Activated CD4-positive, CD25-positive, alpha-beta regulatory T cell treated with anti-CD3 and anti-CD28 coated beads, Interleukin-2, amount 50 U/mL, for 16 hours (primary cell): ENCODE measurements around the gene PMF1.
A peak's percentile ranks its signal among the peaks of the same experiment; 100 is the strongest.
"Not testable (repeated sequence)": the region's sequence is repeated elsewhere in the genome, so short reads cannot be mapped to it uniquely, and the experiment has no call there.

ENCODE experiments used
- DNase-seq: peaks from one replicate; pipeline ENCODE4 v3.0.0-alpha.2; 2020; ENCODE audit warnings: low read depth, low spot score

Gene PMF1

DNA sequence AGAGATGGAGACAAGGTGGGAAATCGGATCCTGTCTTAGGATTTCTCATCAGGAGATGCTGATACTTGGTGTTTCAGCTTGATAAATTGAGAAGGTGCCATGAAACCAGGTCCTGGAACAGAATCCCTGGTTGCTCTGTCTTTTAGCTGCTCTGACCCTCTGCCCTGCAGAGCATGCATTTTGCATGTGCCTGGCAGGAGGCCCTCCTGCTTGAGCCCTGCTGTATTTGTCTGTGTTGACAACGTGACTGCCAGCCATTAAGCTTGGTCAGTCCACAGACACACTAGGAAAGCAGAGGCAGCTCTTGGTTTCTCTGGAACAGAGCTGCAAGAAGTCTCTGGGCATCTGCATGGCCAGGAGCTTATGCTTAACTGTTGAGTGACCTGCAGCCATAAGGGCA is 16.4 kb upstream of the PMF1 start:
- no peak for DNase-seq

DNA sequence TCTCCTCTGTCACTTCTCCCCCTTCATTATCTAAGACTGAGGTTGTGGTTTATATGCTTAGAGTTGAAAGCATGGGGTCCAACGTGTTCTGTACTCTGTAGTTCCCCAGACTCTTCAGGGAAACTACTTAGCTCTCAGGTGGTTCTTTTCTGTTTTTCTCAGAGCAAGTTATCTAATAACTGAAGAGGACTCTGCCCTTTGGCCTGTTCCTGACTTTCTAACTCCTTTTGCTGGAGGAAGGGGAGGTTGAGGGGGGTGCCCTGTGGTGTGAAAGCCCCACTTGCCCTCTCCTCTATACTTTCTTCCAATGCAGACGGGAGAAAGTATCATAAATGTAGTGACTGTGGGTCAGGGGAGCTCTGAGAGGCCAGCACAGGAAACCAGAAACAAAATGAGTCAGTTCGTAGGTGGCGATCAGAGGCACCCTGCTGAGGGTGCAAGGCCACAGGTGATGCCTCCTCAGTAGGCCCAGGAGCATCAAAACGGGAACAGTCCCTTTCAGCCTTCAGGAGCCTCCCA is 13.9 kb upstream of the PMF1 start:
- DNase-seq = no peak

DNA sequence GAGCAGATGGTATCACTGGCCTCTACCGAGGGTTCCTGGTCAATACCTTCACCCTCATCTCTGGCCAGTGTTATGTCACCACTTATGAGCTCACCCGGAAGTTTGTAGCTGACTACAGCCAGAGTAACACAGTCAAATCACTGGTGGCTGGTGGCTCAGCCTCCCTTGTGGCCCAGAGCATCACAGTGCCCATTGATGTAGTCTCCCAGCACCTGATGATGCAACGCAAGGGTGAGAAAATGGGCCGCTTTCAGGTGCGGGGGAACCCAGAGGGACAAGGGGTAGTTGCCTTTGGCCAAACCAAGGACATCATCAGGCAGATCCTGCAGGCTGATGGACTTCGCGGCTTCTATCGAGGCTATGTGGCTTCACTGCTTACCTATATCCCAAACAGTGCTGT is 12.8 kb upstream of the PMF1 start:
- DNase-seq = no peak

DNA sequence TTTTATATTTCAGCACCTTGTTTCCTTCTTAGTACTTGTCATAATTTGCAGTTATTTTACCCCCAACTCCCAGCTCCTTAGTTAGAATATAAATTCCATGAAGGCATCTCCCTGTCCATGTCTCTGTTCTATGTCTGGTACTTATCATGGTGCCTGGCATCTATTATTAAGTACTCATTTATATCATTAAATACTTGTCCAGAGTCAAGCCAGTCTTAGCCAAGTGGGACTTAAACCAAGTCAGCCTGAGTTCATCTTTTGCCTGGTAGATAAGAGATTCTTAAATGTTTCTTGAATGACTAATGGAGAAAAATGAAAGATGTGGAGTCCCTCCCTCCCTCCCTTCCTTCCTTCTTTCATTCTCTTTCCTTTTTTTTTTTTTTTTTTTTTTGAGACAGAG is 9.5 kb upstream of the PMF1 start:
- DNase-seq = no peak

DNA sequence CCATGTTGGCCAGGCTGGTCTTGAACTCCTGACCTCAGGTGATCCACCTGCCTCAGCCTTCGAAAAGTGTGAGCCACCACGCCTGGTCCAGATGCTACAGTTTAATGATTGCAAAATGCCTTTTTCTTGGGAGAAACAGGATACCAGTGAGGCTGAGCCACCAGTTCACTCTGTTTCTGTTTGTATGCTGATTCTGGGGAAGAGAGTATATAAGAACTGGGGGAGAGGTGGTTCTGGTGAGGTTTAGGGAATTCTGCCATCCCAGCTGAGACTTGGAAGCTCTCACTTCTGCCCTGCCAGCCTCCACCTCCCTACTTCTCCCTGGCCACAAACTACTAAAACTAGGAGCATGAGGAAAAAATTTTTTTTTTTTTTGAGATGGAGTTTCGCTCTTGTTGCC is 8.1 kb upstream of the PMF1 start:
- no peak for DNase-seq

DNA sequence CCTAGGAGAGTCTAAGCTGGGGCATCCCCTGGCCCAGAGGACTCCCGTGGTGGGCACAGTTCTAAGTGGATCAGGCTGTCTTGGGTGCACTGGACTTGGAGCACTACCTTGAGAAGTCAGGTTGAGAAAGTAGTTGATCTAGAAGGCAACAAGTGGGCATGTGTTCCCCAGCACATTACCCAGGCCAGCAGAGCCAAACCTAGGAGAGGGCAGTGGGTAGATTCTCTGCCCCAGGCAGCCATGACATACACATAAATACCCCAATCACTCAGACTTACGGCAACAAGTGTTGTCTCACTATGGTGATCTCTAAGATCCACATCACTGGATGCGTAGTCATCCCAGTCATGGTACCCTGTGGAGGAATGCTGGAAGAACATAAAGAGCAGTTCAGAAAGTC is 1.6 kb upstream of the PMF1 start:
- no peak for DNase-seq

DNA sequence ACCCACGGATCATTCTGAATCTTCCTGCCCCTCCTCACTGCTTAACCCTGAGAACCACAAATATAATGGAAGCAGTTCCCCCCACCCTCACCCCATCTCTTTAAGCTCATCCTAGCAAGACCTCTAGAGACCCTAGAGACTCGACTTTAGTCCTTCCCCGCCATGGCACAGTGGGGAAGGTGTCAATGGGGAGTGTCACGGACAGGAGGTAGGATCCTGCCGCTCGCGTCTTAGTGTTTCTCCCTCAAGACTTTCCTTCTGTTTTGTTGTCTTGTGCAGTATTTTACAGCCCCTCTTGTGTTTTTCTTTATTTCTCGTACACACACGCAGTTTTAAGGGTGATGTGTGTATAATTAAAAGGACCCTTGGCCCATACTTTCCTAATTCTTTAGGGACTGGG is 677 bp upstream of the PMF1 start:
- DNase-seq = no peak

DNA sequence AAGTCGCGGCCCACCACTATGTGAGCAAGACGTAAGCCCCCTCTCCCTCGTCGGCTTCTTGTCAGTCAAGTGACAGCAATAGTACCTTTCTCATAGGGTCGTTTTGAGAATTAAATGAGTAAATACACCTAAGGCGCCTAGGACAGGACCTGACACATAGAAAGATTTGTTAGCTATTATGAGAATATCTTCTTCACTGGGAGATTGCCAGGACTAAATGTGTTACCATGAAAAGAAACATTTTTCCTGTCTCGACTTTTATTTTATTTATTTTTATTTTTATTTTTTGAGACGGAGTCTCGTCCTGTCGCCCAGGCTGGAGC is 798 bp downstream of the PMF1 start:
- no peak for DNase-seq

DNA sequence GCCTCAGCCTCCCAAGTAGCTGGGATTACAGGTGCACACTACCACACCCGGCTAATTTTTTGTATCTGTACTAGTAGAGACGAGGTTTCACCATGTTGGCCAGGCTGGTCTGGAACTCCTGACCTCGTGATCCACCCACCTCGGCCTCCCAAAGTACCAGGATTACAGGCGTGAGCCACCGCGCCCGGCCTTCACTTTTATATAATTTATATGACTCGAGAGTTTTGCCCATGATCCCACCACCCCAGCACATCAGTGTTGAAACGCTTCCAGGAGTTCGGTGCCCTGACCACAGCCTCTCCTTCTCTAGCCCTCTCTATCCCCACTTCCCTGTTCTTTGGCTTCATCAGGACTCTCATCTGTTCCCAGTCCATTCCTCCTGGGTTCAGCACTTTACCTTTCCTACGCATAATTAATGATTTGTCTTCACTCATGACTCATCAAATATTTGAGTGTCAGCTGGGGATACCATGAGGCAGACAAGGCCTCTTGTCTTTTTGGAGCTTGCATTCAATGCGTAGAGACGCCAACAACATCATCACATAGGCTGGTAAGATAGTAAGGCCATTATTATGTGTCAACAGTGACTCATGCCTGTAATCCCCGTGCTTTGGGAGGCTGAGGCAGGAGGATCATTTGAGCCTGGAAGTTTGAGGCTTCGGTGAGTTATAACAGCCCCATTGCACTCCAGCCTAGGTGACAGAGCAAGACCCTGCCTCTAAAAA is 1.4 kb downstream of the PMF1 start:
- DNase-seq = no peak

DNA sequence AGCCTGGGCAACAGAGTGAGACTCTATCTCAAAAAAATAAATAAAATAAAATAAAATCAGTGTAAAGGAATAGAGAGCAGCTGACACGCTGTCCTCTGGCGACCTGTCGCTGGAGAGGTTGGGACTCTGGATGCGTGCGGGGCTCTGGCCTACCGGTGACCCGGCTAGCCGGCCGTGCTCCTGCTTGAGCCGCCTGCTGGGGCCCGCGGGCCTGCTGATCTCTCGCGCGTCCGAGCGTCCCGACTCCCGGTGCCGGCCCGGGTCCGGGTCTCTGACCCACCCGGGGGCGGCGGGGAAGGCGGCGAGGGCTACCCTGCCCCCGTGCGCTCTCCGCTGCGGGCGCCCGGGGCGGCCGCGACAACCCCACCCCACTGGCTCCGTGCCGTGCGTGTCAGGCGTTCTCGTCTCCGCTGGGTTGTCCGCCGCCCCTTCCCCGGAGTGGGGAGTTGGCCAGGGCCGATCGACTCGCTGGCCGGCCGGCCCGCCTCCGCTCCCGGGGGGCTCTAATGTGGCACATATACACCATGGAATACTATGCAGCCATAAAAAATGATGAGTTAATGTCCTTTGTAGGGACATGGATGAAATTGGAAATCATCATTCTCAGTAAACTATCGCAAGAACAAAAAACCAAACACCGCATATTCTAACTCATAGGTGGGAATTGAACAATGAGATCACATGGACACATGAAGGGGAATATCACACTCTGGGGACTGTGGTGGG is 3.7 kb downstream of the PMF1 start:
- DNase-seq = not testable (repeated sequence)

DNA sequence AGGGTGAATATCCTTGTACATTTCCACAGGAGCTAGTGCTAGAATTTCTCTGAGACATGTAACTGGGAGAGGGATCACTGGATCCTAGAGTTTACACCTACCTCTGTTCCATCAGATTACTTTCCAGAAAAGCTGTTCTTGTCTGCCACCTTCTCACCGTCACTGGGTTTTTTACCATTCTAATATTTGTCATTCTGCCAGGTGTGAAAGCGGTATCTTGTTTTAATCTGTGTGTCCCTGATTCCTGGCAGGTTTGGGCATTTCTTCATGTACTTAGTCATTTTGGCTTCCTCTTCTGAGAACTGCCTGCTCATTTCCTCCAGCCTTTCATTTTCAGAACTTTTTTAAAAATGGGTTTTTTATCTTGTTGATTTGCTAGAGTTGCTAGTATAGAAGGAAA is 5.1 kb downstream of the PMF1 start:
- peak; percentile 26 for DNase-seq

DNA sequence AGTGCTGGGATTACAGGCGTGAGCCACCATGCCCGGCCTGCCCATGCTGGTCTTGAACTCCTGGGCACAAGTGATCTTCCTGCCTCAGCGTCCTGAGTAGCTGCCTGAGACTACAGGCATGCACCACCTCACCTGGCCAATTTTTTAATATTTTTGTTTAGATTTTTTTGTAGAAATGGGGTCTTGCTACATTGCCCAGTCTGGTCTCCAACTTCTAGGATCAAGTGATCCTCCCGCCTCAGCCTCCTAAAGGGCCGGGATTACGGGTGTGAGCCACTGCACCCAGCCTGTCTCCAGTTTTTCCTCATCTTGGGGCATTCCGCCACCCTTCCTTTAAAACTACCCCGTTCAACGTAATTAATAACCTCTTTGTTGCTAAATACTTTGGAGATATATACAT is 7.4 kb downstream of the PMF1 start:
- DNase-seq = no peak

DNA sequence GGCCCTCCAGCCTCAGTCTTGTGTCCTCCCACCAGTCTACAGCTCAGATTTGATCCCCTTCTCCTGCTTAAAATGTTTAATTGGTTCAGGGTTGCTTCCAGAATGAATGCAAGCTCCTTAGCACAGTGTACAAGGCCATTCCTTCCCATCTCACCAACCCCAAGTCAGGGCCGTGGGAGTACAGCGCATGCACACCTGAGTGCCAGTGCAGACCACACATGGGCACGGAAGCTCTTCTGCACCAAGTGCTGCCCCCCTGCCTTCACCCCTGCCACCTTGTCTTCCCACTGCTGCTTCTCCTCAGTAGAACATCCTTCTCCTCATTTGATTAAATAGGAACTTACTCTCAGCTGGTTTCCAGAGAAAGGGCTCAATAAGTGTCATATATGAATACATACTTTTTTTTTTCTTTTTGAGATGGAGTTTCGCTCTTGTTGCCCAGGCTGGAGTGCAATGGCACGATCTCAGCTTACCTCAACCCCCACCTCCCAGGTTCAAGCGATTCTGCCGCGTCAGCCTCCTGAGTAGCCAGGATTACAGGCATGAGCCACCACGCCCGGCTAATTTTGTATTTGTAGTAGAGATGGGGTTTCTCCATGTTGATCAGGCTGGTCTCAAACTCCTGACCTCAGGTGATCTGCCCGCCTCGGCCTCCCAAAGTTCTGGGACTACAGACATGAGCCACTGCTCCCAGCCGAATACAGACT is 9.3 kb downstream of the PMF1 start:
- no peak for DNase-seq

DNA sequence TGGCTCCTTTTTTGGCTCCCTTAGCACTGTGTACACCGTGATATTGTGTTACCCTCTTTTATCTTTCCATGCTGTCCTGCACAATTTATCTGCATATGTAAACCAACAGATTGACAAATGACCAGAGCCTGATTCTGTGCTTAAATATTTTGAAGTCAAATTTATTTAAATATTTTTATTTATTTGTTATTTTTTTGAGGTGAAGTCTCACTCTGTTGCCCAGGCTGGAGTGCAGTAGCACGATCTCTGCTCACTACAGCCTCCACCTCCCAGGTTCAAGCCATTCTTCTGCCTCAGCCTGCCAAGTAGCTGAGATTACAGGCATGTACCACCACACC is 12.8 kb downstream of the PMF1 start:
- no peak for DNase-seq

DNA sequence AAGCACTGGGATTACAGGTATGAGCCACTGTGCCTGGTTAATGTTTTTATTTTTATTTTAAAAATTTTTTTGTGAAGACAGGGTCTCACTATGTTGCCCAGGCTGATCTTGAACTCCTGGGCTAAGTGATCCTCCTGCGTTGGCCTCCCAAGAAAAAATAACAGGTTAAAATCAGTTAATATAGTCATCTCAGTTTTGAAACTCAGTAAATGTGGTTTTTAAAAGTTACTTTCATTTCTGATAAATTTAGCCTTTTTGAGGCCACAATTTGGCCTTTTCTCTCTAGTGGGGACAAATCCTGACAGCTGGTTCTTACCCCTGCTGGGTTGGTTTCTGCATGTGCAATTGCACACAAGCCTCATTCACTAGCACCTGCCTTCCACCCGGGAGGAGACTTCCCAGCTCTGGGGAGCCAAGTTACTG is 13.3 kb downstream of the PMF1 start:
- DNase-seq = no peak

DNA sequence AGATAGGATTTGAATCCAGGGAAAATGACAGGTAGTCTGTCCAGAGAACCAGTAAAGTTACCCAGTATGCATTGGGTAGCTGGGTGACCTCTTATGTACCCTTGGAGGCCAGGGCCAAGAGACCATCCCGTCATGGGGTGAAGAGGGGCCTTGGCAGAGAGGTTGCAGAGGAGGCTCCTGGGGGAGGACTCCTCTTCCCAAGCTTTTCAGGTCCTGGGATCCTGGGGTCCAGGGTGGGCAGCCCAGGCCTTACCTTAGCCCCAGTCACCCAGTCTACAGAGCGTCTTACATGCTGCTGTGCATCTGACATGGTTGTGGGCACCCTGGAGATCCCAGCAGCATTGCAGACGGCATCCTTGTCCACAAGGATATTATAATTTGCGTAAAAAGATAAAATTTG is 14.0 kb downstream of the PMF1 start:
- no peak for DNase-seq

DNA sequence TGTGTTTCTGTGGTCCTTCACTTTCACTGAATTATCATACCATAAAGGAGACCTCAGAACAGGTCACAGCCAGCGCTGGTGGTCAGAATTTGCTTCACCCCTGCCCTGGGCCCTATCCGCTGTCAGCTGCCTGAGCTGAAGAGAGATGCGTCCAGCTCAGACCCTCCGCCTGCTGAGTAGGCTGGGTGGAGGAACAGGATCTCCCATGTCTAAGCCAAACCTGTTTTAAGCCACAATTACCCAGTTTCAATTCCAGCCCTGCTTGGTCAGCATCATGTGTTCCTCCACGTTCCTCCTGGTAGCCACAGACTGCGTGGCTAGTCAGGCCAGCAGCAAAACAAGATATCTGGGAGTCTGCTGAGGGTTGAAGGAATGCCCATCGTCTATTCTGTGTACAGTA is 15.7 kb downstream of the PMF1 start:
- no peak for DNase-seq

DNA sequence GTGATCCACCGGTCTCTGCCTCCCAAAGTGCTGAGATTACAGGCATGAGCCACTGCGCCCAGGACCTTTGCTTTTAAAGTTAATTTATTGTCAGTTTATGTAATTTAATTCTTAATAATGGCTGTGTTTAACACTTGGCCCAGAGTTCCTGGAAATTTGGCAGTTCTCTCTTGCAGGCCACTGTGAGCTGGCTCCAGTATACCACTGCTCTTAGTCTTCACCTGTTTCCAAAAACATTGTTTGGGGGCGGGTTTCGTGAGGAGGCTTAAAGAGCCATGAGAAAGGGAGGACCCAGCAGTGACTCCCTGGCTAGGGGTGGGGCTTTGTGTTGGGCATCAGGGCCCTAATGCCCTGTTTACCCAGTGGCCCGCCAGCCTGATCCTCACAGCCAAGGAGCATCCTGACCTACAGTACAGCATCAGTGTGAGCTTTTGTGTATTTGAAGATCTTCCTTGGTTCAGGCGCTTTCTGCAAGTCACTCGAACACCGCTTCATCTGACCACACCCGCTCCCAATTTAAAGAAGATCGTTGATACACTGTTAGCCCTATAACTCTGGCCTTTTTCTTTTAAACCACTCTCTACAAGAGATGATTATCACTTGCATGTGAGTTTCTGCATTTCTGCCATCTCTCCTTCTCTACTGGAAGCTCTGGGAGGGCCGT is 17.1 kb downstream of the PMF1 start:
- no peak for DNase-seq

DNA sequence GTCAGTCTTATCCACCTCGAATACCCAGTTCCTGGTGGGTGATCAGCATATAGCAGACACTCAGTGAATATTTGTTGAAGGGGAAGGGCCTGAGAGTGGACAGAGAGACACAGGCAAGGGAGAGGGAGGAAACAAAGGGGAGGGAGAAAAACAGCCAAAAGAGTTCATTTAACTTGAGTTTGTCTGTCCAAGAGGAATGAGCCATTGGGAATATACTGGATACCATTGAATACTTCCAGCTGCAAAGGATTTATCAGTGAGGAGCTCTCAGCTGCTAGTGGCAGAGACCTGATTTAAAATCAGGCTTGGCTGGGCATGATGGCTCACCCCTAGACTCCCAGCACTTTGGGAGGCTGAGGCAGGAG is 17.6 kb downstream of the PMF1 start:
- no peak for DNase-seq

DNA sequence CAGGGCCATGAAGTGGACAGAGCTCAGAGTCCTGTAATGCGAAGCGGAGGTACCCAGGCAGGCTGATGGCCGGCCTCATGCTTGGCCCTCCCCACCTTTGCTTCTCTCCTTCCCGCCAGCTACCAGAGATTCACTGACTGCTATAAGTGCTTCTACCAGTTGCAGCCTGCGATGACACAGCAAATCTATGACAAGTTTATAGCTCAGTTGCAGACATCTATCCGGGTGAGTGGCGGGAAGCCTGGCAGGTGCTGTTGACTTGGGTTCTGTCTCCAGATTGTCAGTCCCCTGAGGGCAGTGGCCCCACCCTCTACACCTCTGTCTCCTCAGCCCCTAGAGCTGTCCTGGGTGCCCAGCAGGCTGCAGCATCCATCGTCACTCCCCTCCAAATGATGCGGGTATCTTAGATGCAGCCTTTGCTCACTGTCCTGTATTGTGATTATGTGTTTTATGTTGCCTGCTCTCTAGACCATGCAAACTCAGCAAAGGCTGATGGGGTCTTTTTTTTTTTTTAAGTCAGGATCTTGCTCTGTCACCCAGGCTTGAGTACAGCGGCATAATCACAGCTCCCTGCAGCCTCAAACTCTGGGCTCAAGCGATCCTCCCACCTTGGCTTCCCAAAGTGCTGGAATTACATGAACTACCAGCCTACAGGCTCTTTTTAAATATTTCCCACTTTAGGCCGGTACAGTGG is 19.5 kb downstream of the PMF1 start:
- no peak for DNase-seq

DNA sequence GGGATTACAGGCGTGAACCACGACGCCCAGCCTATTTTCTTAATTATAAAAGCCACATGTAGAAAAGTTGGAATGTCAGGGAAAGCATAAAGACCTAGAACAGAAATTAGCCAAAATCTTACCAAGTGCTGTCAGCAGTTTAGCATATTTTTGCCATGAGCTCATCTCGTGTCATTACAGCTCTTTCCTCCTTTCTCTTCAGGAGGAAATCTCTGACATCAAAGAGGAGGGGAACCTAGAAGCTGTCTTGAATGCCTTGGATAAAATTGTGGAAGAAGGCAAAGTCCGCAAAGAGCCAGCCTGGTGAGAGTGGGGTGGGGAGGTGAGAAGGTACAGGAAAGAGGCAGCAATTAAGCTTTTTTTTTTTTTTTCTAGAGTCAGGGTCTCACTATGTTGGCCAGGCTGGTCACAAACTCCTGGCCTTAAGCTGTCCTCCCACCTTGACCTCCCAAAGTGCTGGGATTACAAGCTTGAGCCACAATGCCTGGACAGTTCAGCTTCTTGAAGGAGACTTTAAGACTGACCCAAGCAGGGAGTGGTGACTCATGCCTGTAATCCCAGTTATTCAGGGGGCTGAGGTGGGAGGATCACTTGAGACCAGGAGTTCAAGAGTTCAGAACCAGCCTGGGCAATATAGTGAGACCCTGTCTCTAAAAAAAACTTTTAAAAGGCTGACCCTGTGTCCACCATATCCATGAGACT is 20.8 kb downstream of the PMF1 start:
- no peak for DNase-seq
